Nephron (organoid): ENCODE measurements around the gene PDILT.

Experiments
- H3K27ac Mint-ChIP-seq, 3 experiments: 2 replicates each; pipeline ENCODE4 v1.8.0; 2020; ENCODE audit warnings: mixed read lengths in 3 of 3, mild to moderate bottlenecking in 2 of 3, moderate library complexity in 1 of 3
- H3K27me3 Mint-ChIP-seq: 2 replicates; pipeline ENCODE4 v1.8.0; 2021; ENCODE audit warnings: low read depth, mild to moderate bottlenecking, moderate library complexity, mixed read lengths
- H3K36me3 Mint-ChIP-seq: 2 replicates; pipeline ENCODE4 v1.8.0; 2020; ENCODE audit warnings: low read depth, mixed read lengths
- H3K4me1 Mint-ChIP-seq: 2 replicates; pipeline ENCODE4 v1.8.0; 2020; ENCODE audit warnings: mixed read lengths
- H3K4me3 Mint-ChIP-seq, 3 experiments: 2 replicates each; pipeline ENCODE4 v1.8.0; 2020; ENCODE audit warnings: mild to moderate bottlenecking in 3 of 3, mixed read lengths in 3 of 3, moderate library complexity in 2 of 3
- H3K9me3 Mint-ChIP-seq: 2 replicates; pipeline ENCODE4 v1.8.0; 2020; ENCODE audit warnings: mixed read lengths
- CTCF ChIP-seq, 3 experiments: fragments of 200-600 bp; sonication (generic); IDR thresholded peaks; one replicate each; pipeline ENCODE4 v1.5.0; 2021; ENCODE audit warnings: antibody characterized with exemption in 3 of 3; ENCODE audit not compliant: unreplicated experiment in 3 of 3

Gene PDILT

GRCh38 chr16:20411055-20411454, 6.5 kb upstream of the PDILT start:
- H3K4me3 Mint-ChIP-seq: no peak overlapping the region
- H3K36me3 Mint-ChIP-seq: no peaks in the 10 kb centered on the region
- H3K27ac Mint-ChIP-seq: no peak overlapping the region
- no peaks in the 10 kb centered on the region for H3K9me3 Mint-ChIP-seq
- H3K27me3 Mint-ChIP-seq: peaks cover 3% of the 10 kb centered on the region
- no peak for TF ChIP-seq CTCF (IDR thresholded peaks at IDR 0.05; ENCODE audit: unreplicated experiment in 3 of 3)
- H3K4me1 Mint-ChIP-seq: peaks cover 5% of the 10 kb centered on the region

GRCh38 chr16:20410121-20410723, 5.7 kb upstream of the PDILT start:
- Mint-ChIP-seq H3K4me3 (no peak overlapping the region), H3K36me3 (no peaks in the 10 kb centered on the region)
- TF ChIP-seq CTCF (IDR thresholded peaks at IDR 0.05; ENCODE audit: unreplicated experiment in 3 of 3): no peak

GRCh38 chr16:20409398-20410120, 5.0 kb upstream of the PDILT start, which contains the start of gene ACSM5:
TSS of gene ACSM5 (plus strand) at chr16:20409534. CDS start at chr16:20411485, 1,951 bp downstream.
- H3K27ac Mint-ChIP-seq: peak within 1 kb of the TSS; percentile 45 to 57 (median 50)
- no peak for TF ChIP-seq CTCF (IDR thresholded peaks at IDR 0.05; ENCODE audit: unreplicated experiment in 3 of 3)
- H3K9me3 Mint-ChIP-seq: no peaks in the 10 kb centered on the region
- H3K27me3 Mint-ChIP-seq: peaks cover 3% of the 10 kb centered on the region
- H3K4me1 Mint-ChIP-seq: peaks cover 5% of the 10 kb centered on the region
- no peaks in the 10 kb centered on the region for H3K36me3 Mint-ChIP-seq
- no peak within 1 kb of the TSS for H3K4me3 Mint-ChIP-seq

More at GRCh38 chr16:20410121-20410723, 5.7 kb upstream of the PDILT start:
- Mint-ChIP-seq H3K9me3 (no peaks in the 10 kb centered on the region), H3K27me3 (peaks cover 3% of the 10 kb centered on the region), H3K4me1 (peaks cover 5% of the 10 kb centered on the region), H3K27ac (no peak overlapping the region)

- Mint-ChIP-seq H3K36me3 (no peaks in the 10 kb centered on the region), H3K27me3 (peaks cover 5% of the 10 kb centered on the region), H3K4me1 (no peaks in the 10 kb centered on the region), H3K27ac (no peak overlapping the region), H3K4me3 (no peak overlapping the region), H3K9me3 (no peaks in the 10 kb centered on the region)
- no peak for TF ChIP-seq CTCF (IDR thresholded peaks at IDR 0.05; ENCODE audit: unreplicated experiment in 3 of 3)
Observed at GRCh38 chr16:20402651-20403050, 1.9 kb downstream of the PDILT start.

- Mint-ChIP-seq H3K27me3 (peaks cover 5% of the 10 kb centered on the region), H3K9me3 (no peaks in the 10 kb centered on the region), H3K36me3 (no peaks in the 10 kb centered on the region), H3K4me3 (no peak overlapping the region), H3K4me1 (no peaks in the 10 kb centered on the region), H3K27ac (no peak overlapping the region)
- no peak for TF ChIP-seq CTCF (IDR thresholded peaks at IDR 0.05; ENCODE audit: unreplicated experiment in 3 of 3)
Observed at GRCh38 chr16:20401475-20402016, 3.0 kb downstream of the PDILT start.
